ENCODE results near the gene SRSF1. TPM values are rescaled to one million over a fixed set of nuclear protein-coding genes. Genes with fewer than 3 reads are reported as not detected.

Gene SRSF1
- total RNA-seq, result 145 and 263 TPM in 2 replicates

GRCh38 chr17:58006924-58007780, at the start of gene SRSF1:
Gene SRSF1 (minus strand): TSS chr17:58007246. CDS start chr17:58007137, 109 bp downstream.

GRCh38 chr17:57987581-57988300, 19.3 kb downstream of the SRSF1 start, which contains the start of gene VEZF1:
Gene VEZF1 (minus strand): TSS chr17:57988254. CDS start chr17:57988111, 143 bp downstream.

GRCh38 chr17:57955183-57955931, 51.7 kb downstream of the SRSF1 start, which contains the start of gene CUEDC1:
Gene CUEDC1 (minus strand): TSS chr17:57955412. CDS start chr17:57885564, 69,848 bp downstream.

Other genes with a start within 250 kb of the SRSF1 start
- 29.1 and 36.6 TPM in 2 replicates for gene MRPS23, start 157.2 kb downstream of the SRSF1 start, total RNA-seq
- 3.4 and 10.8 TPM in 2 replicates for gene CUEDC1, start 51.8 kb downstream of the SRSF1 start, total RNA-seq
- gene VEZF1, start 19.0 kb downstream of the SRSF1 start, total RNA-seq, result 21.9 and 39.3 TPM in 2 replicates
- 21.9 and 36.1 TPM in 2 replicates for gene DYNLL2, start 76.2 kb upstream of the SRSF1 start, total RNA-seq
- gene OR4D1, start 141.1 kb upstream of the SRSF1 start, total RNA-seq, result not detected in 2 replicates
- gene OR4D2, start 159.7 kb upstream of the SRSF1 start, total RNA-seq, result not detected in 2 replicates
- not detected in 2 replicates for gene EPX, start 185.5 kb upstream of the SRSF1 start, total RNA-seq
- 10.6 and 11.5 TPM in 2 replicates for gene MKS1, start 212.0 kb upstream of the SRSF1 start, total RNA-seq
- gene LPO, start 231.3 kb upstream of the SRSF1 start, total RNA-seq, result under 0.01 and 0.21 TPM in 2 replicates

Data from nasal cavity respiratory epithelium epithelial cell of viscerocranial mucosa (primary cell).